Upper lobe of left lung (tissue), 4 donors: ENCODE results near the gene PLOD1.

Experiments
- CTCF ChIP-seq, 6 experiments: fragments of 450-650 bp in 4 of 6; fragments of 200-600 bp in 2 of 6; sonication (generic) in 2 of 6; IDR thresholded peaks; one replicate each; pipeline ENCODE4 v1.5.1; 2016 to 2019; ENCODE audit warnings: antibody characterized with exemption in 6 of 6
- EP300 ChIP-seq, 4 donors: sonication (generic); formaldehyde crosslinking; IDR thresholded peaks; one replicate each; pipeline ENCODE4 v1.5.1; 2017; ENCODE audit warnings: antibody characterized with exemption in 4 of 4, control low read depth in 2 of 4
- POLR2A ChIP-seq, 4 donors: fragments of 450-650 bp; IDR thresholded peaks; one replicate each; pipeline ENCODE4 v1.5.1; 2016 to 2017; ENCODE audit warnings: antibody characterized with exemption in 4 of 4, mild to moderate bottlenecking in 2 of 4
- POLR2AphosphoS5 ChIP-seq, 2 donors: sonication (generic); formaldehyde crosslinking; IDR thresholded peaks; one replicate each; pipeline ENCODE4 v1.5.1; 2017; ENCODE audit warnings: antibody characterized with exemption in 2 of 2

DNA sequence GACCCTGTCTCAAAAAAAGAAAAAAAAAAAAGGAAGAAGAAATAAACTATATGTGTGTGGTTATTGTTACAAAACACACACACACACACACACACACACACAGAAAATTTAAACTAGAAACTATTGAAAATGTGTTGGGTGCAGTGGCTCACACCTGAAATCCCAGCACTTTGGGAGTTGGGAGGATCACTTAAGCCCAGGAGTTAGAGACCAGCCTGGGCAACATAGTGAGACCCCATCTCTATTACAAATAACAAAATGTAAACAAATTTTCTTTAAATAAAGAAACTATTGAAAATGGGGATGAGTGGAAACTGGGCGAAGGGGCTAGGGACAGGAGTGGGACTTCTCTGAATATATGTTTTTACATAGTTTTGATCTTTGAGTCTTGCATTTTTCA, 31.3 kb upstream of the PLOD1 start:
- TF ChIP-seq CTCF (IDR thresholded peaks at IDR 0.05) (no peak), POLR2A (IDR thresholded peaks at IDR 0.05) (no peak), POLR2AphosphoS5 (IDR thresholded peaks at IDR 0.05) (no peak), EP300 (IDR thresholded peaks at IDR 0.05) (no peak)
